LNCAP (cell line): Measurements from ENCODE around the gene SRRM3.

Source experiments
- CTCF ChIP-seq: fragments of 450-650 bp; IDR thresholded peaks from 2 replicates; pipeline ENCODE4 v1.5.1; 2017; ENCODE audit warnings: mild to moderate bottlenecking

The SRRM3 gene

DNA sequence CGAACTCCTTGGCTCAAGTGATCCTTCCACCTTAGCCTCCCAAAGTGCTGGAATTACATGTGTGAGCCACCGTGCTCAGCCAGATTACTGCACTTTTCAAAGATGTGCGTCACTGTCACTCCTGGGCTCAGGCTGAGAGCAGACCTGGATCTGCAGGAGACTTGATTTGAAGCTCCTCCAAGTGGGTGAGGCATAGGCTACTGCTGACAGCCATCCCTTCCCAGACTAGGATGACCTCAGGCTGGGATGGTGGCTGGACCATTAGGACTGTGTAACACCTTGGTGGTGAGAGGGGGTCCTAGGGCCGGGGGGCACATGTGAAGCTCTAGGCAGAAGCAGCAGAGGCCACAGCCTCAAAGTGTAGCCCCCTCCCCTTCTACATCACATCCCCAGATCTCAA is 8.2 kb upstream of the SRRM3 start:
- TF ChIP-seq CTCF = no peak

DNA sequence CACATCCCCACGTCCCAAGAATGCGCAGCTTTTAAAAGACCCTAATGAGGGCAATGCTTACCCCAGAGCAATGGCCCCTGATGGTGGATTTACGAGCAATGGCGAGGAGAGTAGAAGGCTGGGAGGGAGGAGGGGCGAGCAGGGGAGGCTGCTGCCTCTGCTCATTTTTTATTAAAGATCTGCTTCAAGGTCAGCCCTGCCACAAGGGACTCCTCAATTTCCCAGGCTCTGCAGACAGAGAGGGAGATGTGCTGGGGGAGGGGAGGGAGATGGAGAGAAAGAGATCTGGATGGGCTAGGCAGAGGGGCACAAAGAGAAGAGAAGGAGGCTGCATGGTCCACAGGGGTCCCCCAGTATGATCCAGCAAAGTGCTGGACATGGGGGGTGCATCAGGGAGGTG is 7.8 kb upstream of the SRRM3 start:
- no peak for TF ChIP-seq CTCF

DNA sequence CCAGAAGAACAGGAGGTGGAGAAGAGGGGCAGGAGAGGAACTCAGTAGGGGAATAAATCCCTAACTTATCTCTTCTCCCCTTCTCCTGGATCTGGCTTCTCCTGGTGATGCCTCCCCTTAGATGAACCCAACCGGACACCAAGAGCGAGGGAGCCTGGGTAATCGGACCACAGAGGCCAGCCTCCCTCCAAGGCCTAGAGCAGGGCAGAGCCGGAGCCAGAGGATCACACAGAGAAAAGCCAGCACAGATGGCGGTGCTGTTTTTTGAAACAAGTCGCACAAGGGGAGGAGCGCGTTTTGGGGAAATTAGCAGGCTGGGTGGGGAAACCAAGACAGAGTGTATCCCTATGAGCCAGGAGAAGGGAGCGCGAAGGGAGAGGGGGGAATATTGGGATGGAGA is 4.9 kb upstream of the SRRM3 start:
- TF ChIP-seq CTCF = no peak

- TF ChIP-seq CTCF = no peak
Observed at GRCh38 chr7:76198202-76198601, 3.5 kb upstream of the SRRM3 start.

DNA sequence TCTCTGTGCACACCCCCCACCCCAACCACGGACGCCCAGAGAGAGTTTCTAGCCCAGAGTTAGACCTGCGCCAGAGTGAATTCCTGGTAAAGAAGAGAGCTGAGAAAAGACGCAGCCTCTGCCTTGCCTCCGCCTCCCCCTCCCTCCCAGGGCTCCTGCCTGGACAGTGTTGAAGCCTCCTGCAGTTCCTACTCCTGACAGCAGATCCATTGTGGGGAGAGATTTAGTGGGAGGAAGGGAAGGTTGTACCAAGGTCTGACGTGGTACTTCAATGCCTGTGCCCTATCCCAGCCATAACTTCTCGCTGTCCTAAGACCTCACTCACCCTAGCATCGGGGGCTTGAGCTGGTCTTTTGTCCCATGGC is 952 bp downstream of the SRRM3 start:
- TF ChIP-seq CTCF = no peak

DNA sequence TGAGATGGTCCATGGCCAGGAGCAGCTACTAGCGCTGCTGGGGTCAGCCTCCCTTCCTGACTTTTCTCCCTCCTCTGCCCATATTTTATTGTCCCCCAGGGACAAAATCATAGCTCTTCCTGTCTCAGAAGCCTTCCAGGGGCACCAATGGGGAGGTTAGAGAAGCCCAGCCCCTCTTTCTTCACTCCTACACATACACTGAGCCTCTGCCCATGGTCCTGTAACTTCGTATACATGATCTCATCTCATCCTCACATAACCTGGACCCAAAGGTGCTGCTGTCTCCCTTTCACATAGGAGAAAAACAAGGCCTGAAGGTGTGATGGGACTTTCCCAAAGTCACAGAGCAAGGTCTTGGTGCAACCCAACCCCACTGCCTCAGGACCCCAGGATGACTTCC is 2.5 kb downstream of the SRRM3 start:
- no peak for TF ChIP-seq CTCF

DNA sequence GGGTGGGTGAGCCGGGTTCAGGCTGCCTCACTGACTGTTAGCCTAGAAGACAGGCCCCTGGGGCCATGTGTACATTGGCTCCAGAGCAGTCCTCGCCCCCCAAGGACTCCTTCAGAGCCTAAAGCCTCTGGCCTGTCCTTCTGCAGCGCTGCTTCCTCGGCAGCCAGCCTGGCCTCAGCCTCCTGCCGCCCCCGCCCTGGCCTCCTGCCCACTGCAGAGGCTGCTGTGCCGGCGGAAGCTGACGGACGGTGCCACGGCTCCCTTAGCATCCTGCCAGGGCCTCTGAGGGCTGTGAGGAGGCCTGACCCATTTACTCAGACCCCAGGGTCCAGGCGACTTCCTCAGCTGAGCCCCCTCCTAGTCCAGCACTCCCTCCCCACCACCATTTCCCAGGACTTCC is 4.9 kb downstream of the SRRM3 start:
- TF ChIP-seq CTCF = no peak

GRCh38 chr7:76209310-76209709 is 7.6 kb downstream of the SRRM3 start:
- TF ChIP-seq CTCF = no peak
